ENCODE data around the gene SRMS. TPM values are rescaled to one million over a fixed set of nuclear protein-coding genes. Genes with fewer than 3 reads are reported as not detected.

Gene SRMS
- total and polyA plus RNA-seq, 2 donors (not counting 3 experiments of a cell fraction or from before 2014, with no cell fraction given): not detected

- ChIA-PET POLR2A (no interaction called here), CTCF (no interaction called here)
- no peaks in the 10 kb centered on the region for H3K9me3 ChIP-seq (replicated peaks; ENCODE audit: control insufficient read depth, insufficient read depth, low read length)
- no peaks in the 10 kb centered on the region for H3K27me3 ChIP-seq (ENCODE audit: control insufficient read depth in 2 of 2, insufficient read depth in 2 of 2, low read length in 2 of 2)
- H3K9ac ChIP-seq (replicated peaks; ENCODE audit: extremely low read depth, insufficient read depth, low read length): no peak overlapping the region
- no peak overlapping the region for H3K4me3 ChIP-seq (replicated peaks in 1 of 3; ENCODE audit: insufficient read depth in 1 of 3, low read depth in 1 of 3, low read length in 3 of 3)
- no peak overlapping the region for H3K4me2 ChIP-seq (ENCODE audit: insufficient read depth, low read length)
- dilution Hi-C loops (cut with MboI; ENCODE audit: extremely low pct_ligation_motif_present, low sequenced_read_pairs) (no loop called here), intact Hi-C loops (cut with micrococcal nuclease) (no loop called here)
- H3K36me3 ChIP-seq (ENCODE audit: control insufficient read depth in 2 of 2, extremely low read depth in 1 of 2, insufficient read depth in 2 of 2, low read length in 2 of 2): no peaks in the 10 kb centered on the region
- H3K4me1 ChIP-seq (ENCODE audit: control insufficient read depth, extremely low read depth, insufficient read depth, low read length): no peaks in the 10 kb centered on the region
- no peaks in the 10 kb centered on the region for H3K9me1 ChIP-seq (replicated peaks; ENCODE audit: control insufficient read depth, extremely low read depth, insufficient read depth, low read length)
- no TSS peak for BruUV-seq (replicated peaks)
- no peak overlapping the region for H2AFZ ChIP-seq (ENCODE audit: low read depth, low read length)
- no peaks in the 10 kb centered on the region for H4K20me1 ChIP-seq (replicated peaks; ENCODE audit: control insufficient read depth, extremely low read depth, insufficient read depth, low read length)
- no peak for FAIRE-seq
- TF ChIP-seq POLR2AphosphoS5 (IDR thresholded peaks at IDR 0.05; ENCODE audit: insufficient read depth, low read depth, low read length) (no peak), CTCF (IDR thresholded peaks at IDR 0.05; ENCODE audit: extremely low read depth in 1 of 2, insufficient read depth in 1 of 2, low read depth in 1 of 2, low read length in 2 of 2) (no peak)
- no peaks in the 10 kb centered on the region for H3K79me2 ChIP-seq (ENCODE audit: control insufficient read depth, insufficient read depth, low read length)
- no peak for DNase-seq (ENCODE audit: low read depth, low spot score)
- no peak overlapping the region for H3K27ac ChIP-seq (ENCODE audit: insufficient read depth, low read depth, low read length)
Observed at GRCh38 chr20:63549019-63549418, 1.5 kb upstream of the SRMS start.

- no peak overlapping the region for H2AFZ ChIP-seq (ENCODE audit: low read depth, low read length)
- no peak for FAIRE-seq
- CTCF ChIA-PET: no interaction called here
Observed at GRCh38 chr20:63548542-63548941, 993 bp upstream of the SRMS start.

More at GRCh38 chr20:63548542-63548941, 993 bp upstream of the SRMS start:
- Histone ChIP-seq H3K27me3 (ENCODE audit: control insufficient read depth in 2 of 2, insufficient read depth in 2 of 2, low read length in 2 of 2) (no peaks in the 10 kb centered on the region), H3K79me2 (ENCODE audit: control insufficient read depth, insufficient read depth, low read length) (no peaks in the 10 kb centered on the region), H3K9me1 (replicated peaks; ENCODE audit: control insufficient read depth, extremely low read depth, insufficient read depth, low read length) (no peaks in the 10 kb centered on the region), H3K4me3 (replicated peaks in 1 of 3; ENCODE audit: insufficient read depth in 1 of 3, low read depth in 1 of 3, low read length in 3 of 3) (no peak overlapping the region), H3K27ac (ENCODE audit: insufficient read depth, low read depth, low read length) (no peak overlapping the region), H3K9ac (replicated peaks; ENCODE audit: extremely low read depth, insufficient read depth, low read length) (no peak overlapping the region), H3K36me3 (ENCODE audit: control insufficient read depth in 2 of 2, extremely low read depth in 1 of 2, insufficient read depth in 2 of 2, low read length in 2 of 2) (no peaks in the 10 kb centered on the region), H4K20me1 (replicated peaks; ENCODE audit: control insufficient read depth, extremely low read depth, insufficient read depth, low read length) (no peaks in the 10 kb centered on the region), H3K4me2 (ENCODE audit: insufficient read depth, low read length) (no peak overlapping the region), H3K4me1 (ENCODE audit: control insufficient read depth, extremely low read depth, insufficient read depth, low read length) (no peaks in the 10 kb centered on the region), H3K9me3 (replicated peaks; ENCODE audit: control insufficient read depth, insufficient read depth, low read length) (no peaks in the 10 kb centered on the region)
- no peak for DNase-seq (ENCODE audit: low read depth, low spot score)
- intact Hi-C loops (cut with micrococcal nuclease): no loop called here
- dilution Hi-C loops (cut with MboI; ENCODE audit: extremely low pct_ligation_motif_present, low sequenced_read_pairs): no loop called here
- no TSS peak for BruUV-seq (replicated peaks)
- POLR2A ChIA-PET: no interaction called here
- TF ChIP-seq MAX (IDR thresholded peaks at IDR 0.05; ENCODE audit: insufficient read depth, insufficient read length) (no peak), CTCF (IDR thresholded peaks at IDR 0.05; ENCODE audit: extremely low read depth in 1 of 2, insufficient read depth in 1 of 2, low read depth in 1 of 2, low read length in 2 of 2) (no peak), GATA2 (IDR thresholded peaks at IDR 0.05; ENCODE audit: insufficient read depth, insufficient read length, low read depth, low read length) (no peak), FOS (IDR thresholded peaks at IDR 0.05; ENCODE audit: borderline replicate concordance, insufficient read depth, low read length) (no peak), EZH2 (IDR thresholded peaks at IDR 0.05; ENCODE audit: borderline replicate concordance, low read depth, low read length, severe bottlenecking) (no peak), POLR2A (IDR thresholded peaks at IDR 0.05; ENCODE audit: low read depth, low read length) (no peak), JUN (IDR thresholded peaks at IDR 0.05; ENCODE audit: borderline replicate concordance, insufficient read depth, insufficient read length, low read depth) (no peak), POLR2AphosphoS5 (IDR thresholded peaks at IDR 0.05; ENCODE audit: insufficient read depth, low read depth, low read length) (no peak)

All from endothelial cell of umbilical vein (primary cell).